GM19468 (cell line): ENCODE measurements around the gene KMO.

Experiments
- ATAC-seq: cut with Tn5 transposase; IDR thresholded peaks from one replicate; pipeline ENCODE4 v1.9.1; 2021; ENCODE audit warnings: mild to moderate bottlenecking, moderate library complexity, moderate number of reproducible peaks; ENCODE audit not compliant: unreplicated experiment; ENCODE audit errors: extremely low read depth

Gene KMO

GRCh38 chr1:241532162-241532531, at the start of gene KMO:
Gene KMO (plus strand): TSS chr1:241532378. CDS start chr1:241532445, 67 bp downstream.
- peak; percentile 6 for ATAC-seq

- ATAC-seq: no peak
Measured at GRCh38 chr1:241482761-241483250, 49.4 kb upstream of the KMO start.

GRCh38 chr1:241485145-241485544, 47.0 kb upstream of the KMO start:
- peak; percentile 45 for ATAC-seq

GRCh38 chr1:241485554-241485992, 46.6 kb upstream of the KMO start:
- ATAC-seq: peak; percentile 21

GRCh38 chr1:241488739-241489138, 43.4 kb upstream of the KMO start:
- ATAC-seq: no peak

- ATAC-seq: no peak
Measured at GRCh38 chr1:241495741-241496140, 36.4 kb upstream of the KMO start.

- ATAC-seq: no peak
Measured at GRCh38 chr1:241499910-241500309, 32.3 kb upstream of the KMO start.

- ATAC-seq: no peak
Measured at GRCh38 chr1:241503444-241503843, 28.7 kb upstream of the KMO start.

- no peak for ATAC-seq
Measured at GRCh38 chr1:241507189-241507863, 24.9 kb upstream of the KMO start.

GRCh38 chr1:241513378-241513777, 18.8 kb upstream of the KMO start:
- ATAC-seq: no peak

- peak; percentile 3 for ATAC-seq
Measured at GRCh38 chr1:241518476-241519307, 13.5 kb upstream of the KMO start.

GRCh38 chr1:241519308-241520079, 12.7 kb upstream of the KMO start, which contains the start of gene FH:
Gene FH (minus strand): TSS chr1:241519755. CDS start chr1:241519722, 33 bp downstream.
- peak; percentile 99 for ATAC-seq

GRCh38 chr1:241520080-241520465, 12.1 kb upstream of the KMO start:
- ATAC-seq: no peak

GRCh38 chr1:241521718-241522117, 10.5 kb upstream of the KMO start:
- no peak for ATAC-seq

- ATAC-seq: no peak
Measured at GRCh38 chr1:241525026-241525425, 7.2 kb upstream of the KMO start.

GRCh38 chr1:241527146-241527545, 5.0 kb upstream of the KMO start:
- no peak for ATAC-seq

- peak; percentile 54 for ATAC-seq
Measured at GRCh38 chr1:241531195-241532161, 700 bp upstream of the KMO start.

GRCh38 chr1:241532864-241533263, 686 bp downstream of the KMO start:
- ATAC-seq: peak; percentile 51

- no peak for ATAC-seq
Measured at GRCh38 chr1:241533326-241534115, 1.3 kb downstream of the KMO start.
